ENCODE measurements around the gene CCDC178.
A peak's percentile ranks its signal among the peaks of the same experiment; 100 is the strongest.

- TF ChIP-seq POLR2AphosphoS5 (IDR thresholded peaks at IDR 0.05) (no peak), POLR2A (IDR thresholded peaks at IDR 0.05) (no peak), CTCF (IDR thresholded peaks at IDR 0.05 in 8 of 11, conservative IDR thresholded peaks at IDR 0.05 in 3 of 11) (peak in 1 of 11 experiments; percentile 13)
Measured at GRCh38 chr18:33123862-33124518, 316.5 kb downstream of the CCDC178 start.
